ENCODE data around the gene CD48.

Gene CD48

GRCh38 chr1:160676869-160677597 is 34.6 kb downstream of the CD48 start:
- DNase-seq (ENCODE audit: low read depth, low spot score) = no peak

- peak; percentile 66 for DNase-seq (ENCODE audit: low read depth, low spot score)
Measured at GRCh38 chr1:160675641-160676410, 35.8 kb downstream of the CD48 start.

- no peak for DNase-seq (ENCODE audit: low read depth, low spot score)
Measured at GRCh38 chr1:160674415-160674814, 37.2 kb downstream of the CD48 start.

GRCh38 chr1:160672789-160673695 is 38.6 kb downstream of the CD48 start:
- DNase-seq (ENCODE audit: low read depth, low spot score) = no peak

GRCh38 chr1:160671603-160672517 is 39.8 kb downstream of the CD48 start:
- DNase-seq (ENCODE audit: low read depth, low spot score) = no peak

GRCh38 chr1:160670701-160671100 is 40.9 kb downstream of the CD48 start:
- no peak for DNase-seq (ENCODE audit: low read depth, low spot score)

- no peak for DNase-seq (ENCODE audit: low read depth, low spot score)
Measured at GRCh38 chr1:160669802-160670201, 41.8 kb downstream of the CD48 start.

- DNase-seq (ENCODE audit: low read depth, low spot score) = no peak
Measured at GRCh38 chr1:160669276-160669675, 42.3 kb downstream of the CD48 start.

- DNase-seq (ENCODE audit: low read depth, low spot score) = no peak
Measured at GRCh38 chr1:160667896-160668295, 43.7 kb downstream of the CD48 start.

GRCh38 chr1:160666079-160666442 is 45.6 kb downstream of the CD48 start:
- no peak for DNase-seq (ENCODE audit: low read depth, low spot score)

GRCh38 chr1:160665330-160666078 is 46.1 kb downstream of the CD48 start:
- no peak for DNase-seq (ENCODE audit: low read depth, low spot score)

- no peak for DNase-seq (ENCODE audit: low read depth, low spot score)
Measured at GRCh38 chr1:160664573-160665051, 47.0 kb downstream of the CD48 start.

GRCh38 chr1:160662910-160663309 is 48.7 kb downstream of the CD48 start:
- DNase-seq (ENCODE audit: low read depth, low spot score) = no peak

- DNase-seq (ENCODE audit: low read depth, low spot score) = no peak
Measured at GRCh38 chr1:160659566-160659965, 52.1 kb downstream of the CD48 start.

GRCh38 chr1:160658814-160659193 is 52.8 kb downstream of the CD48 start:
- no peak for DNase-seq (ENCODE audit: low read depth, low spot score)

- DNase-seq (ENCODE audit: low read depth, low spot score) = no peak
Measured at GRCh38 chr1:160658162-160658813, 53.3 kb downstream of the CD48 start.

GRCh38 chr1:160657250-160657781 is 54.3 kb downstream of the CD48 start:
- DNase-seq (ENCODE audit: low read depth, low spot score) = no peak

- DNase-seq (ENCODE audit: low read depth, low spot score) = no peak
Measured at GRCh38 chr1:160656737-160657136, 54.9 kb downstream of the CD48 start.

GRCh38 chr1:160653620-160654016 is 58.0 kb downstream of the CD48 start:
- DNase-seq (ENCODE audit: low read depth, low spot score) = no peak
